Endothelial cell of umbilical vein (primary cell): ENCODE results near the gene SIAE. TPM values are rescaled to one million over a fixed set of nuclear protein-coding genes. Genes with fewer than 3 reads are reported as not detected.

Experiments
- BruUV-seq: library from RNA; stranded (reverse); fragments of 400-500 nt; replicated peaks from 2 replicates; lab custom pipeline; 2021; lab: Mats Ljungman, UMichigan
- CTCF ChIA-PET: fragments of 300-600, 350-600 bp; sonication (Branson Sonifier 250); formaldehyde crosslinking; loops from one replicate; lab custom pipeline; 2021; ENCODE audit warnings: antibody characterized with exemption, inconsistent platforms; lab: Charles Lee
- POLR2A ChIA-PET: fragments of 300-600, 350-600 bp; sonication (Branson Sonifier 250); formaldehyde crosslinking; loops from one replicate; lab custom pipeline; 2021; ENCODE audit warnings: antibody characterized with exemption, inconsistent platforms; lab: Charles Lee
- DNase-seq: peaks from one replicate; pipeline ENCODE4 v3.0.0-alpha.2; 2011; ENCODE audit warnings: low read depth, low spot score
- FAIRE-seq: peaks from 2 replicates; lab custom pipeline; 2011; peaks lifted over from hg19 to GRCh38; lab: Jason Lieb, UNC
- H2AFZ ChIP-seq: 2 replicates; pipeline ENCODE4 v1.6.0; 2012; ENCODE audit warnings: low read depth, low read length, control low read depth, inconsistent platforms
- H3K27ac ChIP-seq: 2 replicates; pipeline ENCODE4 v1.5.1; 2011; ENCODE audit warnings: low read depth, mild to moderate bottlenecking, control low read depth, low read length, moderate library complexity; ENCODE audit not compliant: insufficient read depth
- H3K27me3 ChIP-seq, 2 experiments: 2 replicates each; pipeline versions ENCODE4 v1.6.0 to v1.6.1; 2011; ENCODE audit warnings: low read length in 2 of 2, mixed read lengths in 1 of 2; ENCODE audit not compliant: control insufficient read depth in 2 of 2, insufficient read depth in 2 of 2
- H3K36me3 ChIP-seq, 2 experiments: 2 replicates in 1 of 2; 3 replicates in 1 of 2; pipeline ENCODE4 v1.5.1; 2011; ENCODE audit warnings: low read length in 2 of 2, mild to moderate bottlenecking in 1 of 2, moderate library complexity in 1 of 2; ENCODE audit not compliant: control insufficient read depth in 2 of 2, insufficient read depth in 2 of 2; ENCODE audit errors: extremely low read depth in 1 of 2
- H3K4me1 ChIP-seq: 3 replicates; pipeline ENCODE4 v1.5.1; 2011; ENCODE audit warnings: mild to moderate bottlenecking, low read length; ENCODE audit not compliant: control insufficient read depth, insufficient read depth; ENCODE audit errors: extremely low read depth
- H3K4me2 ChIP-seq: 2 replicates; pipeline ENCODE4 v1.6.1; 2011; ENCODE audit warnings: low read length, control low read depth, mixed read lengths; ENCODE audit not compliant: insufficient read depth
- H3K4me3 ChIP-seq, 3 experiments: fragments of 200-600 bp in 1 of 3; sonication (generic), shearing (Covaris generic) in 1 of 3; replicated peaks in 1 of 3; 2 replicates each; pipeline ENCODE4 v1.5.1; 2011 to 2016; ENCODE audit warnings: control low read depth in 3 of 3, low read length in 3 of 3, mild to moderate bottlenecking in 2 of 3, inconsistent platforms in 1 of 3, low read depth in 1 of 3, moderate library complexity in 1 of 3; ENCODE audit not compliant: insufficient read depth in 1 of 3
- H3K79me2 ChIP-seq: 2 replicates; pipeline ENCODE4 v1.6.0; 2012; ENCODE audit warnings: low read length, inconsistent platforms; ENCODE audit not compliant: control insufficient read depth, insufficient read depth
- H3K9ac ChIP-seq: replicated peaks from 2 replicates; pipeline ENCODE3; 2011; ENCODE audit warnings: low read length, control low read depth; ENCODE audit not compliant: insufficient read depth; ENCODE audit errors: extremely low read depth
- H3K9me1 ChIP-seq: replicated peaks from 3 replicates; pipeline ENCODE4 v1.6.0; 2011; ENCODE audit warnings: mild to moderate bottlenecking, low read length; ENCODE audit not compliant: control insufficient read depth, insufficient read depth; ENCODE audit errors: extremely low read depth
- H3K9me3 ChIP-seq: replicated peaks from 2 replicates; pipeline ENCODE4 v1.5.1; 2012; ENCODE audit warnings: low read length, inconsistent platforms; ENCODE audit not compliant: control insufficient read depth, insufficient read depth
- H4K20me1 ChIP-seq: replicated peaks from 2 replicates; pipeline ENCODE3; 2011; ENCODE audit warnings: mild to moderate bottlenecking, low read length; ENCODE audit not compliant: control insufficient read depth, insufficient read depth; ENCODE audit errors: extremely low read depth
- EZH2 ChIP-seq: IDR thresholded peaks from 2 replicates; pipeline ENCODE4 v1.6.1; 2012; ENCODE audit warnings: borderline replicate concordance, low read depth, mild to moderate bottlenecking, moderate library complexity, low read length, inconsistent platforms; ENCODE audit not compliant: severe bottlenecking
- FOS ChIP-seq: IDR thresholded peaks from 2 replicates; pipeline ENCODE4 v1.6.1; 2011; ENCODE audit warnings: mild to moderate bottlenecking, low read length, moderate library complexity, borderline replicate concordance; ENCODE audit not compliant: insufficient read depth
- GATA2 ChIP-seq: IDR thresholded peaks from 2 replicates; pipeline ENCODE4 v1.7.0; 2011; ENCODE audit warnings: low read depth, mild to moderate bottlenecking, moderate library complexity, mixed read lengths, low read length; ENCODE audit not compliant: insufficient read length, insufficient read depth
- JUN ChIP-seq: IDR thresholded peaks from 2 replicates; pipeline ENCODE4 v1.6.1; 2011; ENCODE audit warnings: borderline replicate concordance, low read depth; ENCODE audit not compliant: insufficient read length, insufficient read depth
- MYC ChIP-seq: IDR thresholded peaks from one replicate; pipeline ENCODE4 v1.6.1; 2011; ENCODE audit warnings: mild to moderate bottlenecking, low read depth, low read length
- POLR2A ChIP-seq: IDR thresholded peaks from 2 replicates; pipeline ENCODE4 v1.6.1; 2012; ENCODE audit warnings: low read depth, mild to moderate bottlenecking, control low read depth, low read length
- POLR2AphosphoS5 ChIP-seq: IDR thresholded peaks from 2 replicates; pipeline ENCODE4 v1.6.1; 2012; ENCODE audit warnings: low read depth, mild to moderate bottlenecking, control low read depth, low read length, moderate library complexity; ENCODE audit not compliant: insufficient read depth
- dilution Hi-C: fragments of 300-500 bp; cut with MboI; formaldehyde crosslinking; loops from one replicate; pipeline ENCODE4 v1.15.0; 2019; ENCODE audit warnings: low sequenced_read_pairs; ENCODE audit not compliant: extremely low pct_ligation_motif_present
- intact Hi-C: fragments of 100-400 bp; cut with micrococcal nuclease; formaldehyde crosslinking; loops from one replicate; pipeline ENCODE4 v1.10.0; 2022
- polyA plus RNA-seq, 4 experiments: library from polyadenylated mRNA; depleted of rRNA in 3 of 4; stranded (reverse) in 3 of 4; unstranded in 1 of 4; fragments of >200 nt; gene quantifications; 2 replicates each; pipeline versions ENCODE4 v1.2.1 to v1.2.3, GENCODE V29; 2011 to 2012; ENCODE audit warnings: missing spikeins in 1 of 4
- total RNA-seq: library from RNA; stranded (reverse); gene quantifications from 2 replicates; pipeline ENCODE4 v1.2.3, GENCODE V29; 2021
- TF ChIP-seq, protein P1 (sequence below), 2 donors: IDR thresholded peaks; 1 replicate in 1 of 2; 2 replicates in 1 of 2; pipeline ENCODE4 v1.5.1; 2011; ENCODE audit warnings: low read length in 2 of 2, mild to moderate bottlenecking in 2 of 2, moderate library complexity in 2 of 2, control low read depth in 1 of 2, inconsistent platforms in 1 of 2, low read depth in 1 of 2; ENCODE audit not compliant: insufficient read depth in 1 of 2; ENCODE audit errors: extremely low read depth in 1 of 2
- TF ChIP-seq, protein P2 (sequence below): IDR thresholded peaks from 2 replicates; pipeline ENCODE4 v1.6.1; 2011; ENCODE audit not compliant: insufficient read depth, insufficient read length

The SIAE gene
- total and polyA plus RNA-seq, 2 donors (not counting 3 experiments of a cell fraction or from before 2014, with no cell fraction given), result 16.9 to 23.9 TPM

- H3K79me2 ChIP-seq, result peaks cover 25% of the 10 kb centered on the region
- no peaks in the 10 kb centered on the region for H3K9me3 ChIP-seq
- FAIRE-seq, result no peak
- ChIA-PET CTCF (interaction anchor here (0.7 kb wide), 1 partner anchor 251 kb away, joined by 3 read pairs; no protein-coding TSS in a partner anchor), POLR2A (no interaction called here)
- H3K27ac ChIP-seq, result no peak overlapping the region
- no peak overlapping the region for H2AFZ ChIP-seq
- peaks cover 16% of the 10 kb centered on the region in 2 experiments for H3K36me3 ChIP-seq
- BruUV-seq, result no TSS peak
- peaks cover 19% of the 10 kb centered on the region for H3K4me1 ChIP-seq
- peaks cover 3% of the 10 kb centered on the region in 2 experiments for H3K27me3 ChIP-seq
- H3K9ac ChIP-seq, result no peak overlapping the region
- DNase-seq, result no peak
- no peaks in the 10 kb centered on the region for H3K9me1 ChIP-seq
- TF ChIP-seq JUN (no peak), POLR2AphosphoS5 (no peak), MYC (no peak), FOS (no peak), GATA2 (no peak), POLR2A (no peak), EZH2 (no peak)
- TF ChIP-seq, protein P1, sequence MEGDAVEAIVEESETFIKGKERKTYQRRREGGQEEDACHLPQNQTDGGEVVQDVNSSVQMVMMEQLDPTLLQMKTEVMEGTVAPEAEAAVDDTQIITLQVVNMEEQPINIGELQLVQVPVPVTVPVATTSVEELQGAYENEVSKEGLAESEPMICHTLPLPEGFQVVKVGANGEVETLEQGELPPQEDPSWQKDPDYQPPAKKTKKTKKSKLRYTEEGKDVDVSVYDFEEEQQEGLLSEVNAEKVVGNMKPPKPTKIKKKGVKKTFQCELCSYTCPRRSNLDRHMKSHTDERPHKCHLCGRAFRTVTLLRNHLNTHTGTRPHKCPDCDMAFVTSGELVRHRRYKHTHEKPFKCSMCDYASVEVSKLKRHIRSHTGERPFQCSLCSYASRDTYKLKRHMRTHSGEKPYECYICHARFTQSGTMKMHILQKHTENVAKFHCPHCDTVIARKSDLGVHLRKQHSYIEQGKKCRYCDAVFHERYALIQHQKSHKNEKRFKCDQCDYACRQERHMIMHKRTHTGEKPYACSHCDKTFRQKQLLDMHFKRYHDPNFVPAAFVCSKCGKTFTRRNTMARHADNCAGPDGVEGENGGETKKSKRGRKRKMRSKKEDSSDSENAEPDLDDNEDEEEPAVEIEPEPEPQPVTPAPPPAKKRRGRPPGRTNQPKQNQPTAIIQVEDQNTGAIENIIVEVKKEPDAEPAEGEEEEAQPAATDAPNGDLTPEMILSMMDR (IDR thresholded peaks at IDR 0.05; ENCODE audit: extremely low read depth in 1 of 2, insufficient read depth in 1 of 2, low read depth in 1 of 2, low read length in 2 of 2), result no peak
- TF ChIP-seq, protein P2, sequence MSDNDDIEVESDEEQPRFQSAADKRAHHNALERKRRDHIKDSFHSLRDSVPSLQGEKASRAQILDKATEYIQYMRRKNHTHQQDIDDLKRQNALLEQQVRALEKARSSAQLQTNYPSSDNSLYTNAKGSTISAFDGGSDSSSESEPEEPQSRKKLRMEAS, result no peak
- H3K4me3 ChIP-seq, result no peak overlapping the region
- intact Hi-C loops (no loop called here), dilution Hi-C loops (no loop called here)
- H3K4me2 ChIP-seq, result no peak overlapping the region
- H4K20me1 ChIP-seq, result no peaks in the 10 kb centered on the region
These were observed 47.9 kb downstream of the SIAE start for GRCh38 chr11:124625504-124626168.
